ENCODE measurements around the gene KCNMA1.

Gene KCNMA1

GRCh38 chr10:77024461-77024860 is 613.1 kb downstream of the KCNMA1 start:
- no peak for DNase-seq

GRCh38 chr10:77023396-77023795 is 614.2 kb downstream of the KCNMA1 start:
- no peak for DNase-seq

GRCh38 chr10:77022671-77023070 is 614.9 kb downstream of the KCNMA1 start:
- DNase-seq, result no peak

- no peak for DNase-seq
These were observed 615.6 kb downstream of the KCNMA1 start for GRCh38 chr10:77021966-77022490.

GRCh38 chr10:77020426-77021040 is 617.1 kb downstream of the KCNMA1 start:
- no peak for DNase-seq

GRCh38 chr10:77016855-77017254 is 620.8 kb downstream of the KCNMA1 start:
- DNase-seq, result no peak

- DNase-seq, result no peak
These were observed 621.3 kb downstream of the KCNMA1 start for GRCh38 chr10:77016278-77016815.

- DNase-seq, result no peak
These were observed 622.2 kb downstream of the KCNMA1 start for GRCh38 chr10:77015360-77015759.

GRCh38 chr10:77012812-77013500 is 624.7 kb downstream of the KCNMA1 start:
- DNase-seq, result no peak

- no peak for DNase-seq
These were observed 625.5 kb downstream of the KCNMA1 start for GRCh38 chr10:77011874-77012811.

- no peak for DNase-seq
These were observed 627.2 kb downstream of the KCNMA1 start for GRCh38 chr10:77010430-77010829.

GRCh38 chr10:77007834-77008233 is 629.8 kb downstream of the KCNMA1 start:
- DNase-seq, result no peak

GRCh38 chr10:77006836-77007511 is 630.6 kb downstream of the KCNMA1 start:
- peak; percentile 19 for DNase-seq

- no peak for DNase-seq
These were observed 631.7 kb downstream of the KCNMA1 start for GRCh38 chr10:77005871-77006270.

- peak; percentile 57 for DNase-seq
These were observed 632.6 kb downstream of the KCNMA1 start for GRCh38 chr10:77004917-77005564.

- DNase-seq, result no peak
These were observed 634.7 kb downstream of the KCNMA1 start for GRCh38 chr10:77002872-77003271.

- no peak for DNase-seq
These were observed 636.4 kb downstream of the KCNMA1 start for GRCh38 chr10:77001206-77001605.

- DNase-seq, result no peak
These were observed 639.2 kb downstream of the KCNMA1 start for GRCh38 chr10:76998451-76998850.

GRCh38 chr10:76997631-76998030 is 640.0 kb downstream of the KCNMA1 start:
- DNase-seq, result no peak

GRCh38 chr10:76995023-76995422 is 642.6 kb downstream of the KCNMA1 start:
- DNase-seq, result no peak

- no peak for DNase-seq
These were observed 644.4 kb downstream of the KCNMA1 start for GRCh38 chr10:76993213-76993612.

GRCh38 chr10:76992467-76992866 is 645.1 kb downstream of the KCNMA1 start:
- DNase-seq, result no peak
